HepG2 (cell line): Measurements from ENCODE around the gene MED12L. TPM values are rescaled to one million over a fixed set of nuclear protein-coding genes. Genes with fewer than 3 reads are reported as not detected.

ENCODE experiments used
- ATAC-seq: fragments of 200-7000 bp; cut with Tn5 transposase; 3 replicates; pipeline ENCODE4 v1.9.1; 2020; ENCODE audit warnings: mild to moderate bottlenecking, moderate library complexity
- BruUV-seq: library from RNA; stranded (reverse); fragments of 400-500 nt; replicated peaks from 2 replicates; lab custom pipeline; 2021; lab: Mats Ljungman, UMichigan
- CTCF ChIA-PET: fragments of 300-600 bp; formaldehyde crosslinking; extraction: SDS; loops from one replicate; lab custom pipeline; 2021; ENCODE audit warnings: low total read pairs, inconsistent platforms, low intra/inter-chr PET ratio; lab: Yijun Ruan, JAX
- POLR2A ChIA-PET: fragments of 350-600 bp; sonication (Branson Sonifier 250); formaldehyde crosslinking; loops from one replicate; lab custom pipeline; 2020; ENCODE audit warnings: antibody characterized with exemption, inconsistent platforms; lab: Yijun Ruan, JAX
- DNase-seq: peaks from one replicate; pipeline ENCODE4 v3.0.0-alpha.2; 2015; ENCODE audit warnings: low spot score
- FAIRE-seq: peaks from 3 replicates; lab custom pipeline; 2011; peaks lifted over from hg19 to GRCh38; lab: Jason Lieb, UNC
- H2AFZ ChIP-seq: one replicate; pipeline ENCODE4 v1.6.1; 2011; ENCODE audit warnings: low read length, inconsistent platforms
- H3K27ac ChIP-seq: fragments of 300-600 bp; 3 replicates; pipeline ENCODE4 v1.8.0; 2011; ENCODE audit warnings: mixed run types, mild to moderate bottlenecking, mixed read lengths, low read length, inconsistent platforms; ENCODE audit not compliant: insufficient read depth; ENCODE audit errors: extremely low read length
- H3K27me3 ChIP-seq, 2 experiments: fragments of 200-600 bp in 1 of 2; 2 replicates in 1 of 2; 3 replicates in 1 of 2; pipeline versions ENCODE4 v1.6.0 to v1.8.0; 2011; ENCODE audit warnings: low read length in 2 of 2, mild to moderate bottlenecking in 2 of 2, moderate library complexity in 2 of 2, inconsistent platforms in 1 of 2; ENCODE audit not compliant: insufficient read depth in 2 of 2, control insufficient read depth in 1 of 2
- H3K36me3 ChIP-seq, 2 experiments: fragments of 200-600 bp in 1 of 2; replicated peaks in 1 of 2; 2 replicates in 1 of 2; 3 replicates in 1 of 2; pipeline versions ENCODE4 v1.5.1 to v1.8.0; 2011; ENCODE audit warnings: low read length in 2 of 2, inconsistent platforms in 1 of 2; ENCODE audit not compliant: insufficient read depth in 2 of 2, control insufficient read depth in 1 of 2
- H3K4me1 ChIP-seq: 2 replicates; pipeline ENCODE4 v1.5.1; 2012; ENCODE audit warnings: low read length, inconsistent platforms; ENCODE audit not compliant: insufficient read depth
- H3K4me2 ChIP-seq: 2 replicates; pipeline ENCODE4 v1.6.0; 2011; ENCODE audit warnings: low read depth, low read length, inconsistent platforms
- H3K4me3 ChIP-seq, 3 experiments: fragments of 200-600 bp in 1 of 3; sonication (generic), shearing (Covaris generic) in 1 of 3; replicated peaks in 1 of 3; 2 replicates each; pipeline ENCODE4 v1.5.1; 2011 to 2016; ENCODE audit warnings: low read length in 3 of 3, inconsistent platforms in 2 of 3, low read depth in 2 of 3, mild to moderate bottlenecking in 2 of 3, control low read depth in 1 of 3, mixed read lengths in 1 of 3; ENCODE audit not compliant: insufficient read depth in 1 of 3
- H3K79me2 ChIP-seq: one replicate; pipeline ENCODE4 v1.6.1; 2011; ENCODE audit warnings: low read length, inconsistent platforms; ENCODE audit not compliant: insufficient read depth
- H3K9ac ChIP-seq: 2 replicates; pipeline ENCODE4 v1.6.0; 2011; ENCODE audit warnings: mild to moderate bottlenecking, low read depth, low read length, inconsistent platforms; ENCODE audit not compliant: insufficient read depth
- H3K9me3 ChIP-seq: 2 replicates; pipeline ENCODE4 v1.5.1; 2012; ENCODE audit warnings: mild to moderate bottlenecking, low read length
- H4K20me1 ChIP-seq: 2 replicates; pipeline ENCODE4 v1.6.0; 2011; ENCODE audit warnings: inconsistent platforms, mild to moderate bottlenecking, low read length, moderate library complexity; ENCODE audit not compliant: insufficient read depth
- ARHGAP35 ChIP-seq: sonication (generic); formaldehyde crosslinking; IDR thresholded peaks from 2 replicates; pipeline ENCODE4 v1.9.0; 2022; ENCODE audit warnings: mild to moderate bottlenecking, inconsistent platforms, moderate library complexity, missing genetic modification reagents, borderline replicate concordance
- FOXO1 ChIP-seq: sonication (generic); formaldehyde crosslinking; IDR thresholded peaks from 2 replicates; pipeline ENCODE4 v1.4.0; 2020; ENCODE audit warnings: missing genetic modification reagents
- GATAD2A ChIP-seq: IDR thresholded peaks from 2 replicates; pipeline ENCODE4 v1.6.1; 2016
- HDAC6 ChIP-seq: fragments of 200-600 bp; sonication (generic); IDR thresholded peaks from 2 replicates; pipeline ENCODE4 v1.7.0; 2017; ENCODE audit warnings: mild to moderate bottlenecking, antibody characterized with exemption, low read length, low read depth
- HMG20A ChIP-seq: IDR thresholded peaks from 2 replicates; pipeline ENCODE4 v1.6.1; 2016; ENCODE audit warnings: borderline replicate concordance
- KDM6A ChIP-seq: IDR thresholded peaks from 2 replicates; pipeline ENCODE4 v1.6.1; 2016; ENCODE audit warnings: low read depth
- MTF1 ChIP-seq: sonication (generic); formaldehyde crosslinking; IDR thresholded peaks from 2 replicates; pipeline ENCODE4 v1.5.0; 2020; ENCODE audit warnings: missing genetic modification reagents
- TRIM24 ChIP-seq: sonication (generic); formaldehyde crosslinking; IDR thresholded peaks from 2 replicates; pipeline ENCODE4 v1.8.0; 2022; ENCODE audit warnings: mild to moderate bottlenecking, missing genetic modification reagents
- ZFY ChIP-seq: sonication (generic); formaldehyde crosslinking; IDR thresholded peaks from 2 replicates; pipeline ENCODE4 v1.4.0; 2020; ENCODE audit warnings: missing genetic modification reagents
- ZMYM3 ChIP-seq: sonication (generic); formaldehyde crosslinking; IDR thresholded peaks from 2 replicates; pipeline ENCODE4 v1.5.1; 2020; ENCODE audit warnings: mild to moderate bottlenecking, missing genetic modification reagents
- ZNF263 ChIP-seq: sonication (generic); formaldehyde crosslinking; IDR thresholded peaks from 2 replicates; pipeline ENCODE4 v1.4.0; 2020; ENCODE audit warnings: missing genetic modification reagents
- ZNF34 ChIP-seq: sonication (generic); formaldehyde crosslinking; IDR thresholded peaks from 2 replicates; pipeline ENCODE4 v1.4.0; 2020; ENCODE audit warnings: mild to moderate bottlenecking, missing genetic modification reagents, borderline replicate concordance
- ZNF510 ChIP-seq: sonication (generic); formaldehyde crosslinking; IDR thresholded peaks from 2 replicates; pipeline ENCODE4 v1.4.0; 2020; ENCODE audit warnings: low read depth, mild to moderate bottlenecking, missing genetic modification reagents
- ZNF550 ChIP-seq: sonication (generic); formaldehyde crosslinking; IDR thresholded peaks from 2 replicates; pipeline ENCODE4 v1.4.0; 2020; ENCODE audit warnings: mild to moderate bottlenecking, missing genetic modification reagents, borderline replicate concordance
- WGBS: methylation state at CpG from one replicate; pipeline ENCODE4 v1.1.6; 2017; ENCODE audit warnings: low lambda C conversion rate; 5-methylcytosine and 5-hydroxymethylcytosine counted together
- in situ Hi-C: cut with HindIII; loops from 2 replicates; pipeline ENCODE4 v1.10.0; 2017; ENCODE audit warnings: low pct_unique_long_range_greater_than_20kb; ENCODE audit not compliant: extremely low pct_ligation_motif_present
- intact Hi-C: fragments of 100-400 bp; cut with micrococcal nuclease; formaldehyde crosslinking; loops from one replicate; pipeline ENCODE4 v1.10.0; 2022; ENCODE audit not compliant: unreplicated experiment
- polyA plus RNA-seq, 8 experiments: library from polyadenylated mRNA; depleted of rRNA in 3 of 8; stranded (reverse) in 7 of 8; unstranded in 1 of 8; fragments of >200 nt; fragmentation: Illumina TruSeq in 4 of 8; extraction: Trizol in 4 of 8; gene quantifications; 2 replicates each; pipeline versions ENCODE4 v1.2.1 to v1.2.3, GENCODE V29; 2011 to 2016; ENCODE audit warnings: low read depth in 4 of 8, missing spikeins in 1 of 8, mixed read lengths in 1 of 8; ENCODE audit not compliant: insufficient read depth in 1 of 8
- total RNA-seq, 5 experiments: library from RNA; depleted of rRNA; stranded (reverse); fragments of >200 nt; fragmentation: Illumina TruSeq; extraction: Trizol; gene quantifications; 2 replicates each; pipeline ENCODE4 v1.2.3, GENCODE V29; 2016; ENCODE audit warnings: low read depth in 1 of 5
- TF ChIP-seq, protein P1 (sequence below): sonication (generic); formaldehyde crosslinking; IDR thresholded peaks from 2 replicates; pipeline ENCODE4 v1.5.0; 2020; ENCODE audit warnings: missing genetic modification reagents
- TF ChIP-seq, protein P2 (sequence below): sonication (generic); formaldehyde crosslinking; IDR thresholded peaks from 2 replicates; pipeline ENCODE4 v1.4.0; 2020; ENCODE audit warnings: missing genetic modification reagents, borderline replicate concordance
- TF ChIP-seq, protein P3 (sequence below): IDR thresholded peaks from 2 replicates; pipeline ENCODE4 v1.6.1; 2016; ENCODE audit warnings: control low read depth
- TF ChIP-seq, protein P4 (sequence below): sonication (generic); formaldehyde crosslinking; IDR thresholded peaks from 2 replicates; pipeline ENCODE4 v1.8.1; 2023; ENCODE audit warnings: mild to moderate bottlenecking, missing genetic modification reagents

Gene MED12L
- total and polyA plus RNA-seq, 2 of the 13 experiments (the other 11 are each of a cell fraction or from before 2014, with no cell fraction given), result 0.07 to 0.64 TPM

DNA sequence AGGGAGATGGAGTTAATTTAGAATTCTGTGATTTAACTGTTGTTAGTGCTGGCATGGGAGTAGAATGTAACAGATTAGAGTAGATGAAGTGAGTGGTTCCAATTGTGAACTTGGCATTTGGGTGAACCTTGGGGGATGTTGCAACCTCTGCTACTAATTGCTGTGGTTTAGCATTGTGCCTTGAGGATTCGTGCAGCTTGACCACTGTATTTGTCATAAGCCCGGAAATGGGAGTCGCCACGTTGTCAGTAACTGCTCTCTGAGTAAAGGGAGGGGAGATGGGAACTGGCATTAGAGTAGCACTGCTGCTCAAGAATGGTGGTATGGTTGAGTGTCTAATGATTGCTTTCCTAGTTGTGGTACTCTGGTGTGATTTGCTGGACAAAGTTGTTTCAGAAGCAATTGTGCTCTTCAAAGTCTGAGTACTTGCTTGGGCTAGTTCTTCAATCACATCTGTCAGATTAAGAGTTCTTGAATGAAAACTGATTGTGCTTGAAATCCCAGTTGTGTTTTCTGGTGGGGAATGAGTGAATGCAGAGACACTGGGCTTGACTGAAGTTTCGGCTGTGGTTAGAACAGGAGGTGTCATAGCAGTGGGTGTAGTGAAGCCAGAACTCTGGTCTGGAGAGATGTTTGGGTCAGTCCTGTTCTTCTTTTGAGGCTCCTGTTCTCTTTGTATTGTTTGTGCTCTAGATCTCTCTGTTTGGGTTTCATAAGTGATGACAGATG, 360.0 kb downstream of the MED12L start:
- no peaks in the 10 kb centered on the region for H3K36me3 ChIP-seq
- peaks cover 0 to 3% of the 10 kb centered on the region in 2 experiments; a peak in 2 of 5 replicates for H3K27me3 ChIP-seq
- TF ChIP-seq, protein P1, sequence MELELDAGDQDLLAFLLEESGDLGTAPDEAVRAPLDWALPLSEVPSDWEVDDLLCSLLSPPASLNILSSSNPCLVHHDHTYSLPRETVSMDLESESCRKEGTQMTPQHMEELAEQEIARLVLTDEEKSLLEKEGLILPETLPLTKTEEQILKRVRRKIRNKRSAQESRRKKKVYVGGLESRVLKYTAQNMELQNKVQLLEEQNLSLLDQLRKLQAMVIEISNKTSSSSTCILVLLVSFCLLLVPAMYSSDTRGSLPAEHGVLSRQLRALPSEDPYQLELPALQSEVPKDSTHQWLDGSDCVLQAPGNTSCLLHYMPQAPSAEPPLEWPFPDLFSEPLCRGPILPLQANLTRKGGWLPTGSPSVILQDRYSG, result no peak
- TF ChIP-seq FOXO1, result no peak
- no peak for TF ChIP-seq HMG20A (CRISPR knock-in tag)
- TF ChIP-seq, protein P2, sequence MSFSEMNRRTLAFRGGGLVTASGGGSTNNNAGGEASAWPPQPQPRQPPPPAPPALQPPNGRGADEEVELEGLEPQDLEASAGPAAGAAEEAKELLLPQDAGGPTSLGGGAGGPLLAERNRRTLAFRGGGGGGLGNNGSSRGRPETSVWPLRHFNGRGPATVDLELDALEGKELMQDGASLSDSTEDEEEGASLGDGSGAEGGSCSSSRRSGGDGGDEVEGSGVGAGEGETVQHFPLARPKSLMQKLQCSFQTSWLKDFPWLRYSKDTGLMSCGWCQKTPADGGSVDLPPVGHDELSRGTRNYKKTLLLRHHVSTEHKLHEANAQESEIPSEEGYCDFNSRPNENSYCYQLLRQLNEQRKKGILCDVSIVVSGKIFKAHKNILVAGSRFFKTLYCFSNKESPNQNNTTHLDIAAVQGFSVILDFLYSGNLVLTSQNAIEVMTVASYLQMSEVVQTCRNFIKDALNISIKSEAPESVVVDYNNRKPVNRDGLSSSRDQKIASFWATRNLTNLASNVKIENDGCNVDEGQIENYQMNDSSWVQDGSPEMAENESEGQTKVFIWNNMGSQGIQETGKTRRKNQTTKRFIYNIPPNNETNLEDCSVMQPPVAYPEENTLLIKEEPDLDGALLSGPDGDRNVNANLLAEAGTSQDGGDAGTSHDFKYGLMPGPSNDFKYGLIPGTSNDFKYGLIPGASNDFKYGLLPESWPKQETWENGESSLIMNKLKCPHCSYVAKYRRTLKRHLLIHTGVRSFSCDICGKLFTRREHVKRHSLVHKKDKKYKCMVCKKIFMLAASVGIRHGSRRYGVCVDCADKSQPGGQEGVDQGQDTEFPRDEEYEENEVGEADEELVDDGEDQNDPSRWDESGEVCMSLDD (CRISPR knock-in tag), result no peak
- no peak for TF ChIP-seq MTF1
- TF ChIP-seq ZMYM3, result no peak
- TF ChIP-seq, protein P3, sequence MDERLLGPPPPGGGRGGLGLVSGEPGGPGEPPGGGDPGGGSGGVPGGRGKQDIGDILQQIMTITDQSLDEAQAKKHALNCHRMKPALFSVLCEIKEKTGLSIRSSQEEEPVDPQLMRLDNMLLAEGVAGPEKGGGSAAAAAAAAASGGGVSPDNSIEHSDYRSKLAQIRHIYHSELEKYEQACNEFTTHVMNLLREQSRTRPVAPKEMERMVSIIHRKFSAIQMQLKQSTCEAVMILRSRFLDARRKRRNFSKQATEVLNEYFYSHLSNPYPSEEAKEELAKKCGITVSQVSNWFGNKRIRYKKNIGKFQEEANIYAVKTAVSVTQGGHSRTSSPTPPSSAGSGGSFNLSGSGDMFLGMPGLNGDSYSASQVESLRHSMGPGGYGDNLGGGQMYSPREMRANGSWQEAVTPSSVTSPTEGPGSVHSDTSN (CRISPR knock-in tag), result no peak
- TF ChIP-seq ZNF263, result no peak
- no peak for TF ChIP-seq KDM6A
- TF ChIP-seq GATAD2A (CRISPR knock-in tag), result no peak
- TF ChIP-seq ARHGAP35 (CRISPR knock-in tag), result no peak
- TF ChIP-seq ZFY (CRISPR knock-in tag), result no peak
- no peak for TF ChIP-seq ZNF34 (CRISPR knock-in tag)
- TF ChIP-seq, protein P4, sequence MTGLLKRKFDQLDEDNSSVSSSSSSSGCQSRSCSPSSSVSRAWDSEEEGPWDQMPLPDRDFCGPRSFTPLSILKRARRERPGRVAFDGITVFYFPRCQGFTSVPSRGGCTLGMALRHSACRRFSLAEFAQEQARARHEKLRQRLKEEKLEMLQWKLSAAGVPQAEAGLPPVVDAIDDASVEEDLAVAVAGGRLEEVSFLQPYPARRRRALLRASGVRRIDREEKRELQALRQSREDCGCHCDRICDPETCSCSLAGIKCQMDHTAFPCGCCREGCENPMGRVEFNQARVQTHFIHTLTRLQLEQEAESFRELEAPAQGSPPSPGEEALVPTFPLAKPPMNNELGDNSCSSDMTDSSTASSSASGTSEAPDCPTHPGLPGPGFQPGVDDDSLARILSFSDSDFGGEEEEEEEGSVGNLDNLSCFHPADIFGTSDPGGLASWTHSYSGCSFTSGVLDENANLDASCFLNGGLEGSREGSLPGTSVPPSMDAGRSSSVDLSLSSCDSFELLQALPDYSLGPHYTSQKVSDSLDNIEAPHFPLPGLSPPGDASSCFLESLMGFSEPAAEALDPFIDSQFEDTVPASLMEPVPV (CRISPR knock-in tag), result no peak
- TF ChIP-seq ZNF510 (CRISPR knock-in tag), result no peak
- TF ChIP-seq HDAC6, result no peak
- no peak for TF ChIP-seq TRIM24 (CRISPR knock-in tag)
- no peak for TF ChIP-seq ZNF550 (CRISPR knock-in tag)
- H3K9ac ChIP-seq, result no peak overlapping the region
- no peak for ATAC-seq
- no TSS peak for BruUV-seq
- no peak for FAIRE-seq
- H3K4me3 ChIP-seq, result no peak overlapping the region
- ChIA-PET CTCF (no interaction called here), POLR2A (no interaction called here)
- no peak overlapping the region for H2AFZ ChIP-seq
- no peaks in the 10 kb centered on the region for H4K20me1 ChIP-seq
- no peaks in the 10 kb centered on the region for H3K4me1 ChIP-seq
- no peak for DNase-seq
- in situ Hi-C loops, result no loop called here
- no peaks in the 10 kb centered on the region for H3K9me3 ChIP-seq
- no peak overlapping the region for H3K27ac ChIP-seq
- no peak overlapping the region for H3K4me2 ChIP-seq
- 43% methylated on average over 5 of the region's 5 CpGs for WGBS
- intact Hi-C loops, result no loop called here
- no peaks in the 10 kb centered on the region for H3K79me2 ChIP-seq
